GM12875 (cell line): Measurements from ENCODE around the gene ARSJ.

Experiments used
- H3K4me3 ChIP-seq: one replicate; pipeline ENCODE4 v1.5.1; 2011; ENCODE audit warnings: low read depth, low read length, control low read depth
- TF ChIP-seq, protein P1 (sequence below): IDR thresholded peaks from 2 replicates; pipeline ENCODE4 v1.5.1; 2011; ENCODE audit warnings: low read depth, mild to moderate bottlenecking, control low read depth, inconsistent platforms, low read length, moderate library complexity, borderline replicate concordance; ENCODE audit not compliant: insufficient read depth

ARSJ gene

GRCh38 chr4:113969709-113970334 is 9.6 kb downstream of the ARSJ start:
- TF ChIP-seq, protein P1, sequence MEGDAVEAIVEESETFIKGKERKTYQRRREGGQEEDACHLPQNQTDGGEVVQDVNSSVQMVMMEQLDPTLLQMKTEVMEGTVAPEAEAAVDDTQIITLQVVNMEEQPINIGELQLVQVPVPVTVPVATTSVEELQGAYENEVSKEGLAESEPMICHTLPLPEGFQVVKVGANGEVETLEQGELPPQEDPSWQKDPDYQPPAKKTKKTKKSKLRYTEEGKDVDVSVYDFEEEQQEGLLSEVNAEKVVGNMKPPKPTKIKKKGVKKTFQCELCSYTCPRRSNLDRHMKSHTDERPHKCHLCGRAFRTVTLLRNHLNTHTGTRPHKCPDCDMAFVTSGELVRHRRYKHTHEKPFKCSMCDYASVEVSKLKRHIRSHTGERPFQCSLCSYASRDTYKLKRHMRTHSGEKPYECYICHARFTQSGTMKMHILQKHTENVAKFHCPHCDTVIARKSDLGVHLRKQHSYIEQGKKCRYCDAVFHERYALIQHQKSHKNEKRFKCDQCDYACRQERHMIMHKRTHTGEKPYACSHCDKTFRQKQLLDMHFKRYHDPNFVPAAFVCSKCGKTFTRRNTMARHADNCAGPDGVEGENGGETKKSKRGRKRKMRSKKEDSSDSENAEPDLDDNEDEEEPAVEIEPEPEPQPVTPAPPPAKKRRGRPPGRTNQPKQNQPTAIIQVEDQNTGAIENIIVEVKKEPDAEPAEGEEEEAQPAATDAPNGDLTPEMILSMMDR, result no peak
- H3K4me3 ChIP-seq, result no peak overlapping the region

DNA sequence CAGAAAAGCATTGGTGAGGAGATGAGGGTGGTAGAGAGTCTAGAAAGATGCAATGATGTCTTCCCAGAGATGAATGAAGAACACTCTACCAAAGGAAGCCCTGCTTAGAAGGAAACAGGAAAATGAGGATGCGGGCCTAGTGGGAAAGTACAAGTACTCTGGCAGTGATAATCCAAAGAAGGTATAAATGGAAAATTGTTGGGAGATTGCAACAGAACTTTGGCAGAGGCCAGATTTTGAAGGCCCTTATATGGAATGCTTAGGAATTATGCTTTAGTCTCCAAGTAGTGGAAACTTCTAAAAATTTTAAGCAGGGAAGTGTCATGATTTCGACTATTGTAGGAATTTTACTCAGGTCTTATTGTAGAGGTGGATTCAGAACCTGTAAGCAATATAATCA is 11.0 kb downstream of the ARSJ start:
- TF ChIP-seq, protein P1, result no peak
- H3K4me3 ChIP-seq, result no peak overlapping the region

DNA sequence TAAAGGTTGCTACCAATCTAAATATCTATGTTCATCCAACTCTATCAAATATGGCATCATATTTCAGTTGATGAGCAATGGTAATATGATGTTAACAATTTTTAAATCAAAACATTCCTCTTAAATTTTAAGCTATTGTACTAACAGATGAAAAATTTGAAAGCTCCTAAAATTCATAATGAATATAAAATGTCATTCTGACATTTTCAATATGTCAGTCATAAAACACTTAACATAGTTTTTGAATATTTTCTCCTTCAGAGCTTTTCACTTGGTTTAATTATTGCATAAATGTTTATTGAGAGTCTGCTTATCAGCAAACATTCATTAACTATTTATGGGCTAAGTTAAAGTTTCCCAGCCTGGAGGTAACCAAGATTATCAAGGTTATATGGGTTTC is 11.8 kb downstream of the ARSJ start:
- H3K4me3 ChIP-seq, result no peak overlapping the region
- TF ChIP-seq, protein P1, result no peak

DNA sequence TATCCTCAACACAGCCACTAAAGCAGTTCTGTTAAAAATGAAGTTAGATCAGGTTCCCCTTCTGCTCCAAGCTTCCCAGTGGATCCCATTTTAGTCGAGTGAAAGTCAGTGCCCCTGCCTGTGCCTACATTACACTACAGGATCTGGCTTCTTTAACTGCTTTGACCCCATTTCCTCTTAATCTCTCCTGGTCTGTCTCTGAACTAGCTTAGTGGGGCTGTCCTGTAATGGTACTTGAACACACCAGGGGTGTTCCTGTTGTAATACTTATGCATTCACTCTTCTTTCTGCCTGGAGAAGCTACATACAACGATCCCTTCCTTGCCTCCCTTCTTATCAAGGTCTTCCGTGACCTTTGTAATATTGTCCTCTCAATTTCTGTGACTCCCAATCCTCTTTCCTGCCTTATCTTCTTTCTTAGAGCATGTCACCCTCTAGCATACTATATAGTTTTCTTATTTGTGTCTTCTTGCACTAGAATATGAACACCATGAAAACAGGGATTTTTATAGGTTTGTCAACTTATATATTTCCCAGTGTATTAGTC is 16.7 kb downstream of the ARSJ start:
- no peak overlapping the region for H3K4me3 ChIP-seq
- TF ChIP-seq, protein P1, result no peak

DNA sequence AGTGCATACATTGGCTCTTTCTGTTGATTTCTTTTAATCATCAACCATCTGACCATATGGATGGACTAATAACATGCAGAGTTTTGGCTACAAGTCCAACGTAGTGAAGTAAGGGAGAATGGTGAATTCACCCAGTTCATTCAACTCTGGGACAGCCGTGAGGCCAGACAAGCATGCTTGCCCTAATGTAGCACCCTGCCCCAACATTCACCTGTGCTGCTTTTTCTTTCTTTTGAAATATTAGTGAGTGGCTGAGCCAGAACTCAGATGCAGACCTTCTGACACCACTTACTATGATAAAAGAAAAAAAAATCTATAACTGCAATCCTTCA is 17.5 kb downstream of the ARSJ start:
- TF ChIP-seq, protein P1, result no peak
- H3K4me3 ChIP-seq, result no peak overlapping the region

- TF ChIP-seq, protein P1, result no peak
- no peak overlapping the region for H3K4me3 ChIP-seq
Measured at GRCh38 chr4:113960684-113961321, 18.6 kb downstream of the ARSJ start.

DNA sequence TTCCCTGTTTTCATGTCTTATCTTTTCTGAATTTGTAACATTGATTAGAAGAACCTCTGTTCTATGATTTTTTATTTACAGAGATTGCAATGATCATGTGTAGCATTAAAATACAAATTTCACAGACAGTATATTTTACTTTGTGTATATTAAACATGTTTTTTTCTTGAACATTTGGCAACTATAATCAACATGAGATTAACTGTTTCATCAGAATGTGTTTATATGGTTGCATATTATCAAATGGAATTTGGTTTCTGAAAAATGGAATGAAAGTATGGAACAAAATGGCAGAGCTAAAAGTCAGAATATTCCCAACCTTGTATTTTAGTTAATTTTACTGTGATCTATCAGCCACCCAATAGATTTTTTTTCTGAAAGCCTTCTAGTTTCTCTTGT is 19.9 kb downstream of the ARSJ start:
- TF ChIP-seq, protein P1, result no peak
- H3K4me3 ChIP-seq, result no peak overlapping the region
